Keratinocyte (primary cell): ENCODE measurements around the gene TFPI2.

Experiments used
- CTCF ChIP-seq, 3 experiments: IDR thresholded peaks in 1 of 3; conservative IDR thresholded peaks in 1 of 3; optimal IDR thresholded peaks in 1 of 3; 2 replicates in 2 of 3; 3 replicates in 1 of 3; pipeline versions ENCODE3 to v1.5.1; 2011; ENCODE audit warnings: low read length in 3 of 3, mild to moderate bottlenecking in 3 of 3, moderate library complexity in 2 of 3, control low read depth in 1 of 3, inconsistent platforms in 1 of 3; ENCODE audit not compliant: insufficient read depth in 2 of 3; ENCODE audit errors: extremely low read depth in 1 of 3
- EZH2 ChIP-seq: IDR thresholded peaks from one replicate; pipeline ENCODE4 v1.6.1; 2012; ENCODE audit warnings: inconsistent platforms, mild to moderate bottlenecking, low read length, moderate library complexity

DNA sequence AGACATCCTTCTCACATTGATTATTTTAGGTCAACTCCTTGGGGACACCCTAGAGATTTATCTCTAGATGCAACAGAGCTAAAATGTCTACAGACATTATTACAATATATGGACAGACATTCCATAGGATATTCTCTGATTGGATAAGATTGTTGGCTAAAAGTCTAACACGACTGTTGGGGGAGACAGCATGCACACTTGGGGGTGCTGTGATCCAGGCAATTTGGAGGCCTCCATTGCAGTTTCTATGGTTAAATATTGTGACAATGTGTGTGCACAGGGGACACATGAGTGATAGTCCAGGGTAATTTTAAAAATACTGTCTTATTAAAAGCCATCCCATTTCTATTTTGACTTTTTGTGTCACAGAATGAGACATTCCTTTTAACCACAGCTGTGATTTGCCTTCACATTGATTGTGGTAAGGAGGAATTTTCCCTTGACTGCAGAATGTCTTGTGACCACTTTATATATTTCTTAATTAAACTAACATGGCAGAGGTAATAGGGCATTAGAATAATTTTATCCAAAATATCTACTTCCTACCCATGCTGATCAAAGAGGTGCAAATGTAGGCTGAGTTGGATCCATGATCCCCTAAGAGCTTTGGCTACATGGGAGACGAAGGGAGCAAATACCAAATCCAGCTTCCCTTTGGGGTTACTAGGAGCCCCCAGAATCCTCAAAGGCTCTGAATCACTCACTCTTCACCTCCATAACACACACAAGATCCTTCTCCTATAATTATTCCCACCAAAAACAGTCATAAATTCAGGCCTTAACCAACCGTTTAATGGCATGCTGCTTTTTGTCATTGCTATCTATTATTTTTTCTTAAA lies 7.3 kb downstream of the TFPI2 start:
- TF ChIP-seq CTCF (optimal IDR thresholded peaks at IDR 0.05 in 1 of 3, IDR thresholded peaks at IDR 0.05 in 1 of 3, conservative IDR thresholded peaks at IDR 0.05 in 1 of 3; ENCODE audit: extremely low read depth in 1 of 3, insufficient read depth in 2 of 3, low read length in 3 of 3) (no peak), EZH2 (no peak)
